NT2/D1 (cell line): ENCODE results near the gene SFI1.

Experiments used
- YY1 ChIP-seq: IDR thresholded peaks from 2 replicates; pipeline ENCODE4 v1.6.1; 2011; ENCODE audit not compliant: insufficient read length, insufficient read depth
- ZNF274 ChIP-seq: IDR thresholded peaks from 2 replicates; pipeline ENCODE4 v1.6.1; 2011; ENCODE audit warnings: mild to moderate bottlenecking, low read depth, low read length

GRCh38 chr22:31639436-31640039, 143.2 kb downstream of the SFI1 start:
- TF ChIP-seq YY1 (no peak), ZNF274 (no peak)
